Right forelimb (tissue), 1 donor: ENCODE results near the gene CTIF.

Source experiments
- DNase-seq: peaks from one replicate; pipeline ENCODE4 v3.0.0-alpha.2; 2018

CTIF gene

GRCh38 chr18:48689548-48689947, 150.7 kb downstream of the CTIF start:
- DNase-seq: no peak

DNA sequence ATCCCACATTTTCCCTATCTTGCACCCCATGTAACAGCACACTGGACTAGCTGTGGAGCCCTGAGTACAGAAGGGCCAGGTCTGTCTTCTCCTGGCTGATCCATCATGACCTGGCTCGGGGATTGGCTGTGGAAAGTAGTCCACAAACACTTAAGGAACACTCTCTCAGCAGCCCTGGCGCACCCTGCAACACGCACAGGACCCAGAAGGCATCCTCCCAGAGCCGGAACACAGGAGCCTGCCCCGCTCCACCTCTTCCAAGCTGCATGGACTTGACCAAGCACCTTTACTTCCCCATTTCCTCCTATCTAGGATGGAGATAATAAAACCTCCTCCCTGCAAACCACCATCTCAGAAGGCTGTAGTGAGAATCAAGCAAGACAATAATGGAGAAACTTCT, 151.7 kb downstream of the CTIF start:
- DNase-seq: no peak

DNA sequence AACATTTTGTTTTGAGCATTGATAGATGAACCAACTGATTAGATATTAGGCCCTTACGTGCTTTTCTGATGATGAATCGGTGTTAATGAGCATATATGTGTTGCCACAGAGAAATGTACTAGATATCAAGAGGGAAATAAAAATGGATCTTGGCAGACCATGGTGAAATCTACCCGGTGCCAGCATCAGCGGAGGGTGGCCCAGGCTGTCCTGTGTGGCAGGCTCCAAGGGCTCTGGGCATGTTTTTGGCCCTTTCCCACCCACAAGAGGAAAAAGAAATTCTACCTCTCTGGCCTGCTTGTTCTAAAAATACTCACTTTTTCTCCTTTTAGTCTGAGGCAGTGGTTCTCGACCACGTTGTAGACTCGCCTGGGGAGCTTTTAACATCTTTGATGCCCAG, 154.2 kb downstream of the CTIF start:
- no peak for DNase-seq

DNA sequence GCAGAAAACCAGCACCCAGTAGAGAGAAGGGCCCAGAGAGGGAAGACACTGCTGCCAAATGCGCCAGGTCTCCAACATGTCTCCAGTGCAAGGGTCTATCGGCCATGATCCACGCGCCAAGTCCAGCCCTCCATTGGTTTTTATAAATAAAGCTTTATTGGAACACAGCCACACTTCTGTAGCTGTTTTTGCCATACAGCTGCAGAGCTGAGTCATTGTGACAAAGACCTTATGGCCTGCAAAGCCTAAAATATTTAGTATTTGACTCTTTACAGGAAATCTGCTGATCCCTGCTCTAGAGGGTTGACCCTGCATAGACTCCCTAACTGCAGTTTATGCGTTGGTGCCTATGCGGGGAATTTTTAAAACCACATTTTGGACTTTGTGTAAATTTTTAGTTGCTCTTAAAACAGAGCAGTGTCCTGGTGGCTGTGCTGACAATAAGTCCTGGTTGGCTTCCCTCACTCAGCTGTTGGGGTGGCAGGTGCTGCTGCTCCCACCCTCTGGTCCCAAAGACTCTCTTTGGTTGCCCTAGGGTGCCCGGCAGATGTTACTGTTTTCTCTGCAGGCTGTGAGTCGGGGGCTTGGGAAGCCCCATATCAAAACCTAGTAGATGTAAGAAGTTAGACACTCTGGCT, 154.9 kb downstream of the CTIF start:
- DNase-seq: no peak

DNA sequence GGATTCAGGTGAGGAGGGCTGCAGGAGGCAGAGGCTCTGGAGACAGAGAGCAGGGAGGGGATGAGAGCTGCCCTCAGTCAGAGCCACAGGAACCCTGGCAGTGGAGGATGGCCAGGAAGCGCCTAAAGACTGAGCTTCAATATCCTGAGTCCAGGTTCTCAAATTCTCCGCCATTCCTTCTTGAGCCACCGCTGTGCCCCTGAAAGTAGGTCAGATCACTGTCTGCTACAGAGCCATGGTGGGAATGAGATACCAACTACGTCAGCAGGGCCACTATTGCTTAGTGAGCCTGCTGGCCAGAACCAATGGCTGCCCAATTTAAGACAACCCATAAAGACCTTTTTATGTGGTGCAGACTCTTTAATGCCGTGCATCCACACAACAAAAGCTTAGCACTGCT, 155.5 kb downstream of the CTIF start:
- no peak for DNase-seq

GRCh38 chr18:48695671-48696070, 156.8 kb downstream of the CTIF start:
- DNase-seq: no peak

GRCh38 chr18:48696218-48696617, 157.4 kb downstream of the CTIF start:
- DNase-seq: no peak

- DNase-seq: no peak
Measured at GRCh38 chr18:48697441-48697840, 158.6 kb downstream of the CTIF start.

GRCh38 chr18:48698707-48699106, 159.9 kb downstream of the CTIF start:
- DNase-seq: no peak

- DNase-seq: no peak
Measured at GRCh38 chr18:48699761-48700160, 160.9 kb downstream of the CTIF start.

GRCh38 chr18:48700446-48700845, 161.6 kb downstream of the CTIF start:
- no peak for DNase-seq

DNA sequence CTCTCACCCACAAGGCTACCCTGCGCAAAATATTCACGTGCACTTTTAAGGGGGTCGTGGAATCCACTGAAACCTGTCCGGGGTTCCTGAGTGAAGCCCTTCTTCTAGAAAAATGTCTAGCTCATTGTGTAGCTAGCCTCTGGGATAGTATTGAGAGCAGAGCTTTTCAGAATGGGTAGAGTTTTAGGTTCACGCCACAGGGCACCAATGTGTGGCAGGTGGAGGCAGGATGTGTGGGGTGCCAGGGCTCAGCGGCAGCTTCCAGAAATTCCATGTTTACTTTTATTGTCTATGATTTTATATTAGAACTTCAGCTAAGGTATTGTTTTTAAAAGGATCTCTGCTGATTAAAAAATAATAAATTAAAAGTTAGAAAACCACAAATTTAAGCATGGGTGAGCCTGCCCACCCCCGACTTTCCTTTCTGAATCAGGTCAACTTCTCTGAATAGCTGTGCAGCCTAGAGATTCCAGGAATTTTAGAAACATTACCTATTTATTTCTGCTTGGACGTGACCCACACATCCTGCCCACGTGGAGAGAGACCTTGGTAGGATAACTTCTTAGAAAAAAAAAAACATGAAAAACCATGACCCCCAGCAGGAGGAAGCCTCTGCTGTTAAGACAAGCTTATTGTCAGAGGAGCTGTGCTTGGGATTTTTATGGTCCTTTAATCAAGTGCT, 163.7 kb downstream of the CTIF start:
- no peak for DNase-seq

GRCh38 chr18:48703028-48703386, 164.2 kb downstream of the CTIF start:
- no peak for DNase-seq

- no peak for DNase-seq
Measured at GRCh38 chr18:48703418-48703817, 164.6 kb downstream of the CTIF start.

DNA sequence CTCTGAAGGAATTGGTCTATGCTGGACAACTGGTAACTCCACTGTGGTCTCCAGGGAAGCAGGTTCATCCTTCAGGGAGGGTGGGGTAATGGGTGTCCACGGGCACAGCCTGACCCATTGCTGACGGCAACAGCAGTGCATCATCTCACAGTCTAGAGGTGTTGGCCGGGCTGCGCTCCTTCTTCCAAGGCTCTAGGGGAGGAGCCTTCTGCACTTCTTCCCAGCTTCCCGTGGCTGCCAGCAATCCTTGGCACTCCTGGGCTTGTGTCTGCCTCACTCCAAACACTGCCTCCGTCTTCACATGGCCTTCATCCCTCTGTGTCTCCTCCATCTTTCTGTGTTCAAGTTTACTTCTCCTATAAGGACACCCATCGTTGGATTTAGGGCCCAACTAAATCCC, 166.2 kb downstream of the CTIF start:
- DNase-seq: no peak

- DNase-seq: no peak
Measured at GRCh38 chr18:48705531-48705930, 166.7 kb downstream of the CTIF start.

GRCh38 chr18:48706731-48707130, 167.9 kb downstream of the CTIF start:
- no peak for DNase-seq

GRCh38 chr18:48707636-48708296, 168.9 kb downstream of the CTIF start:
- DNase-seq: no peak

GRCh38 chr18:48708807-48709206, 170.0 kb downstream of the CTIF start:
- no peak for DNase-seq

DNA sequence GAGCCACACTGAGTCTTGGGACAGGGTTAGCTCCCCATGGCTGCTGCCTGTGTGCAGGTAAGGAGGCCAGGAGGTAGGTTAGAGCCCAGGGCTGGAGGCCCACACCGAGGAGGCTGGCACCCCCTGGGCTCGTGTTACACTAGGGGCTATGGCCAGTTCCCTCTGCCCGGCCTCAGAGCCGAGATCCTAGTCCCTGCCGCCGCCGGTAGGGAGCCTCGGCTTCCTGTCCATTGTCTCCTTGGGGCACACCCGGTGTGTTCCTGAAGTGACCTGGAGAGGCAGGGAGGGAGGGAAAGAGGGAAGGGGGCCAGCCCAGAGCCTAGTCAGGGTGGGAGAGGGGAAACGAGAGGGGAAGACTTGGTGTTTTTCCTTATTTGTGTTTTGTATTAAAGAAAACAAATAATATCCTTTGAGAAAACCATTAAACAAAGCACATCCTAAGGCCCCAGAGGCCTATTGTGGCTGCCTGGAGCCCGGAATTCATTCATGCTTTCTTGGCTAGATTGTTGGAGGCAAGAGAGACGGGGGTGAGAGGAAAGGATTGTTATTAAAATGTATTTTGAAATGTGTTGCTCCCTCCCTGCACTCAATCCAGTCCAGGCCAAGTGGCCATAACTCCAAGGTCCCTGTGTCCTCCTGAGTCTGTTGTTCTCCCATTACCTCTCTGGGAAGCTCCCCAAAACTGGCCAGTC, 170.7 kb downstream of the CTIF start:
- DNase-seq: no peak

GRCh38 chr18:48711651-48712486, 173.0 kb downstream of the CTIF start:
- DNase-seq: peak; percentile 71

DNA sequence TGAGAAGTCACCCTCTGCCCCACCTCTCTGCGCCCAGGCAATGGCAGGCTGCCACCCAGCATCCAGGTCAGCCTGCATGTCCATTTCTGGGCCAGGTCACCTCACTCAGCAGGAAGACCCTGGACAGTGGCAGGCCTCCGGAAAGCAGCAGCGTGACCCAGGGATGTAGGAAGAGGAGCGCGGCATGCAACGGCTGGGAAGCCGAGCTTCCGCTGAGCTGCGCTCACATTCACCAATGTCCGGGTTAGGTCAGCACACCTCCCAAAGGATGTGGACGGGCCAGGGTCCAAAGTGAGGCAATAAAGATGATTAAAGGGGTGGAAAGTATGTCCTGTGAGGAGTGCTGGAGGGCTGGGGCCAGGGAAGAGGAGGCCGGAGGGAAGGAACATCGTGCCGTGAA, 174.5 kb downstream of the CTIF start:
- peak; percentile 79 for DNase-seq

- no peak for DNase-seq
Measured at GRCh38 chr18:48714873-48715272, 176.0 kb downstream of the CTIF start.
